NCI-H446 (cell line): ENCODE results near the gene NKD1.

Source experiments
- DNase-seq, 2 experiments: peaks; one replicate each; lab custom pipeline; 2025; lab: John Stamatoyannopoulos, UW

NKD1 gene

DNA sequence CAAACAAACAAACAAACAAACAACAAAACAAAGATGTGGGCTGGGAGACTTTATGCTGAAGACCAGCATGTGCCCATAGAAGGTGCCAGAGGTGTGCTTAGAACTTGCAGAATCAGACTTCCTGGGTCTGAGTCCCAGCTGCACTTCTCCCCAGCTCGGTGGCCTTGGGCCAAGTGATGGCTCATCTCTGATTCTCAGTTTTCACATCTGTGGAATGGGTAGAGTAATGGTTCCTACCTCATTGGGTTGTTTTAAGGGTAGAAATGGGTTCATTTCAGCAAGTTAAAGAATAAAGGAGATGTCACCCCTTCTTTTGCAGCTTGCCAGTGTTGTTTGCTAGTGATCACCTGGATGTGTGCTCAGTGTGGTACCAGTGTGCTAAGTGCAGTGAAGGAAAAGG lies 10.7 kb downstream of the NKD1 start:
- no peak for DNase-seq

DNA sequence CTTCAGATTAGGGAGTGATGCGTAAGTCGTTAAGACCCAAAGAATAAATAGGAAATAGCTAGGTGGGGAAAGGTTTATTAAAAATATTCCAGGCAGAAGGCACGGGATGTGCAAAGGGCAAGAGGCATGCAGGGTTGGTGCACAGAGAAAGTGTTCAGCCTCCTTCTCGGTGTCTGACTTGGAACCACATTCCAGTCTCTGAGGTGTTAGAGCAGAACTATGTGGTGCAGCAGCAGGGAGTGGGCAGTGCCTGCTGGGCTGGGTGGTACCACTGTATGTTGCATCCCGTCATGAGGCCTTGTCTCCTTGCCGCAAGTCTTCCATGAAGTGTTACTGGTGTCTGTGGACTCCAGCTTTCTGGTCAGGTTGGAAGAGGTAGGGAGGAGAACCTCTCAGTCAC lies 11.1 kb downstream of the NKD1 start:
- no peak for DNase-seq

DNA sequence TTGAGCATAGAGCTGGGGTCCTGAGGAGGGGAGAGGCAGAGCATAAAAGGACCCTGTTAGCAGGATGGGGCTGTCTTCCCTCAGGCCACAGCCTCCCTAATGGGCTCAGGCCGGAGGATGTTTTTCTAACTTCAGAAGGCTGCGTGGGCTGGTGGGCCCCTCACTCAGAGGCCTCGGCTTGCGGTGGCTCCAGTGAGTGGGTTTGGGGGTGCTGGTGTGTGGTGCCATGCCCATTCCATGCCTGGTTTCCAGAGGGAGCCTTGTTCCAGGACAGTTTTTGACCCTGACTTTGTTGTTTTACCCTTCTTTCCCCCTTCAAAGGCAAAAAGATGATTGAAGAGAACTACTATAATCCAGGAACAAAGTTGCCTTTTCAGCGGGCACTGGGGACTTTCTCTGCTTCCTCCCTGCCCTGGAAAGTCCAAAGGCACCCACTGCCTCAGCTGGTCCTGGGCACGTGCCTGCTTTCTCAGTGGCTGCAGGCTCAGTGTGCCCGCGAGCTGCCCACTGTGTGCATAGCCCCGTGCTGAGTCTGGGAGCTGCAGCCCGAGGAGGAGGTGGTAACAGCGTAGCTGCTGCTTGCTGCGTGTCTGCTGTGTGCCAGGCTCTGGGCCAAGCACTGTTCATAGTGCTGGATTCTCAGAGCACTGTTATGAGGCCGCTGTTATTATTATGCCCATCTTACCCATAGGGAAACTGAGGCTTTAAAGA lies 11.8 kb downstream of the NKD1 start:
- no peak for DNase-seq

DNA sequence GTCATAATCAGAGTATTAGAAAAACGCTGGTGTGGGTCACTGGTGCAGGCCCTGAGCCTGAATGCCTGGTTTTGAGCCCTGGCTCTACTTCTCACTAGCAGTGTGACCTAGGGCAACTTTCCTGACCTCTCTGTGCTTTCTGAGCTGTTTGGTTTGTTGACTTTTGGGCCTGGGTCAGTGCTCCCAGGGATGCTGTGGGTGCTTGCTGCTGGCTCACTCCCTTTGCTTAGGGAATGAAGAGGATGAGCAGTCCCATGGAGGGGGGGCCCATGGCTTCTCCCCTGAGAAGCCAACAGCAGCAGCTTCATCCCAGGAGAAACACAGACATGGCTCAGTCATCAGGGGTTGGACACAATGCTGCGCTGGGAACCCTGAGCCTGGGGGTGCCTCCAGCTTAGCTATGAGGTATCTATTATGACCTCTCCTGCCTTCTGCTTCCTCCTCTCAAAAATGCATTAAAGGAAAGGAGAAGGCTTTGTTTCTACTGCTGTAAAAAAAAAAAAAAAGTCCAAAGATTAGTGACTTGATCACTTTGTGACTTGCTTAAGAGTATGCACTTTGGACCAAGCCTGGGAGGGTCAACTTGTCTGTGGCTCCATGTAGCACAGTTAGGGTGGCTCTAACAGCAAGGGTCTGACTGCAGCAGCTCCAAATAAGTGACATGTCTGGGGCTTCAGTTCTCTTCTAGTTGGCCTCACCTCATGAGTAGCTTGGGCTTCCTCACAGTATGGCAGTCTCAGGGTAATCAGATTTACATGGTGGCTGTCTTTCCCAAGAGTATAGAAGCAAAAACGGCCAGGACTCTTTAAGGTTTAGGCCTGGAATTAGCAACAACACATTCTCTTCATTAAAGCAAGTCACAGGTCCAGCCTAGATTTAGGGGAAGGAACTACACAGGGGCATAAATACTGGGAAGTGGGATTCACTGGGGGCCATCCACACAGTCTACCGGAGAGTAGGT lies 13.0 kb downstream of the NKD1 start:
- DNase-seq: no peak

DNA sequence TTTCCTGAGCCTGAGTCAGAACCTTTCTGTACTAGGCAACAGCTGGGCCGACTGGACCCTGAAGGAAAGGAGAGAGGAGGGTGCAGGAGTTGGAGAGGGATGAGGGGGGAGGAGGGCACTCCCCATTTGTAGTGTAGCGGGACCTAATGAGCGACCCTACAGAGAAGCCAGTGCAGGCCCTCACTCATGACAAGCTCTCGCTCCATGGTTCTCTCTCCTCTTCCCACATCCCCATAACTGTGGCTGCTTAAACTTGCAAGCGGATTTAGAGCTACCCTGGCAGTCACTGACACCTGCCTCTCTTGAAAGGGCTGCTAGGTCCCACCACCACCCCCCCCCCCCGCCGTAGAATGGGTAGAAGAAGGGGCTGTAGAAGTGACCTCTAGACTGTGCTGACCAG lies 14.5 kb downstream of the NKD1 start:
- DNase-seq: no peak

DNA sequence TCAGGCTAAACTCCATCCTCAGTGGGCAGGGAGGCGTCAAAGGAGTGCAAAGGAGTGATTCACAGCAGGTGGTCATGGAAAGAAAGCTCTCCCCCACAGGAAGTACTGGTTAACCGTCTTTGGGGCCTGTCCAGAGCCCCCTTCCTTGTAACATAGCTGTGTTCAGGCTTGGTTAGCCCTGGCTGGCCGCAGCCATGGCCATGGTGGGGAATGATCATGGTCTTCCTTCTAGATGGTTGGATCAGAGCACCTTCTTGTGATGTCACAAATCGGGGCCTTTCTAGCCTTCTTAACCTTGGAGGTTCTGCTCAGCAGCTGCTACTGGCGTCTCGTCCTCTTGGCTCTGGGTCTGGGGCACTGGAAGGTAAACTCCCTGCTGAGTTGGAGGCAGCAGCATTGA lies 15.8 kb downstream of the NKD1 start:
- peak in 1 of 2 experiments; percentile 34 for DNase-seq

DNA sequence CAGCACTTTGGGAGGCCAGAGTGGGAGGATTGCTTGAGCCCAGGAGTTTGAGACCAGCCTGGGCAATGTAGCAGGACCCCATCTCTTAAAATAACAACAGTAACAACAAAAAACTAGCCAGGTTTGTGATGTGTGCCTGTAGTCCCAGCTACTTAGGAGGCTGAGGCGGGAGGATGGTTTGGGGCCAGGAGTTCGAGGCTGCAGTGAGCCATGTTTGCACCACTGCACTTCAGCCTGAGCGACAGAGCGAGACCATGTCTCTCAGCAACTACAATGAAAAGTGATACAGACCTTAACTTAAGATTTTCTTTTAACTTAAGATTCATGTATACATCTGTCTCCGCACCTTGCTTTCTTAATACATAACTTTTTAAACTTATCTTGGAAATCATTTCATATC lies 17.2 kb downstream of the NKD1 start:
- DNase-seq: no peak

DNA sequence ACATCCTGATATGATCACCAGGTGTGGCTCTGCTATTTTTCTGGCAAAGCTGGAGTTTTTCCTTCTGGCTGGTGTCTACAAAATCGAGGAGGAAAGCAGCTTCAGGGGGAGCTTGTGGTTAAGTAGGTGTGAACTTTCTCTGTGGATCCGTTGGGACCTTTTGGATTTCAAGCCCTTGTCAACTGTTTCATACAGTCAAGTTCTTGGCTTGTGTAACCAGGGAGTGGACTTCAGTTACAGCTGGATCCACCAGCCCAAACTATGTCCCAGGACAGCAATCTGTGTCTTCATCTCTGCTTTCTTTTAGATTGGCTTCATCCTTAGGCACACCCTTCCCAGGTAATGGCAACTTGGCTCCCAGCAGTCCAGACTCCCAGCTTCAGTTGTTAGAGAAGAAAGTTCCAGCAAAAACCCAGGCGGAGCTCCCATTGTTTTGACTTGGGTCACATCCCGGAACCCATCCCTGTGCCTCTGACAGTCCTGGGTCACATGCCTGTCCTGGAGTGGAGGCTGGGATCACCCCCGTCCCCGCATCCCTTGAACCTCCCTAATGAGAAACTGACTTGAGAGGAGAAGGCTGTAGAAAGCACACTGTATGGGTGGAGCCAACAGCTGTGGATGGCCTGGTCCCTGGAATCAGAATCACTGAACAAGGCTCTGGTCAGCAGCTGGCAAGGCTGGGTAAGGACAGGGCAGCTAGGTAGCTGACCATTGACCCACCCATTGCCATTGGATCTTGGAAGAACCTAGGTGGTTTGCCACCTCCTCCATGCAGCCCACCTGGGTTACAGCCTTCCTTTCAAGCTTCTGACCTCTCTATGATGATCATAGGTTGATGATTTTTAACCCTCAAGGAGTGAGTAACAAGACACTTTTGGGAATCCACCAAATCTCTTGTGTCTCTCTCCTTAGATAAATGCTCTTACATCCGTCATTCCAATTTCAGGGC lies 18.1 kb downstream of the NKD1 start:
- DNase-seq: no peak

DNA sequence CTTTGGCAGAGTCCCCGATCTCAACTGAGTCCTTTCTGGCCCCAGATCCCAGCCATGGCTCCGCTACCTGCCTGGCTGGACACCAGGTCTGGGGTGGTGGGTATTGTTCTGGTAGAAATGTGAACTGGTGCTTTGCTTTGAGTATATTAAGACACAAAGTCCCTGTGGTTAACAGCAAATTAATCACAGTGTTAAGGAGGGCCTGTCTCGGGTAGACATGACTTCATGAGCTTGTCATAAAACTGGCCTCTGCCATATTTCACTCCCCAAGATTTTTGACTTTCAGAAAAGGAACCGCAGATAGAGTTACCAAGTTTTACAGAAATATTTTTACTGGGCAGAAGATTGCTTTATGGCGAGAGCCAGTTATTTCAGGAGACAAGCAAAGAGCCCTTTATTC lies 19.5 kb downstream of the NKD1 start:
- no peak for DNase-seq

DNA sequence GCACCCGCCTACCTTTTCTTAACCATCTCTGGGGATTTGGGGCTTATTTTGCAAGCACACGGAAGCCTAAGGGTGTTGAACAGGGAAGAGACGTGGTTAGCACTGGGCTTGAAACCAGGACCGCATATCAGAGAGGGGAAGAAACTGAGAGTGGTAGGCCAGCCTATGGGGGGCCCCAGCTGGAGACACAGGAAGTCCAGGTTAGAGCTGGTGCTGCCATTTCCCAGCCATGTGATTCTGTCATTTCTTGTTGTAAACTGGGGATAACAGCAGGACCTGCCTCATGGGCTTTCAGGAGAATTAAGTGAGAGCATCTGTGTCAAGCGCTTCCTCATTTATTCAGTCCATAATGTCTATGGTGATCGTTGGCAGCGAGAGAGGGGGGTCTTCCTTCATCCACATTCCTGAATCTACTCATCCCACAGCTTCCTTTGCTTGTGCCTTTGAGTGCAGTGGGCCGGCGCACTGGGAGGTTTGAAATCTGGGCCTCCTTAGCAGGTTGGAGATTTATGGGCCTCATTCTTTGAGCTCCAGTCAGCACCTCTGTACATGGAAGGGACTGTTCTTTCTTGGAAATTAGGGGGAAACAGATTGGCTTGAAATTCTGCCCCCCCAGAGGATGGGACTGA lies 20.1 kb downstream of the NKD1 start:
- no peak for DNase-seq

DNA sequence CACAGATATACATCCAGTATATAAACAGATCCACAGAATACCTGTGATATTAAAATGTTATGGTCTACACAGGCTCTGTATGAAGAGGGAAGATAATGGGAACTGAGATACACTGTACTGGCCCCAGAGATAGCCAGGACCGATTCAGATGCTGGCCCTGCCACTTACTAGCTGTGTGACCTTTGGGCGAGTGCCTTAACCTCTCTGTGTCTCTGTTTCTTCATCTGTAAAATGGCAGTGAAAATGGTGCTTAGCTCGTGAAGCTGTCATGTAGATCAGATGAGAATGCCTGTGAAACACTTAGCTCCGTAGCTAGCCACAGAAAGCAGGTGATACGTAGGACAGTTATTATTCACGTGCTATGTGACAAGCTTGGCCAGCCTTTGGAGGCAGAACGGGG lies 22.2 kb downstream of the NKD1 start:
- DNase-seq: no peak

DNA sequence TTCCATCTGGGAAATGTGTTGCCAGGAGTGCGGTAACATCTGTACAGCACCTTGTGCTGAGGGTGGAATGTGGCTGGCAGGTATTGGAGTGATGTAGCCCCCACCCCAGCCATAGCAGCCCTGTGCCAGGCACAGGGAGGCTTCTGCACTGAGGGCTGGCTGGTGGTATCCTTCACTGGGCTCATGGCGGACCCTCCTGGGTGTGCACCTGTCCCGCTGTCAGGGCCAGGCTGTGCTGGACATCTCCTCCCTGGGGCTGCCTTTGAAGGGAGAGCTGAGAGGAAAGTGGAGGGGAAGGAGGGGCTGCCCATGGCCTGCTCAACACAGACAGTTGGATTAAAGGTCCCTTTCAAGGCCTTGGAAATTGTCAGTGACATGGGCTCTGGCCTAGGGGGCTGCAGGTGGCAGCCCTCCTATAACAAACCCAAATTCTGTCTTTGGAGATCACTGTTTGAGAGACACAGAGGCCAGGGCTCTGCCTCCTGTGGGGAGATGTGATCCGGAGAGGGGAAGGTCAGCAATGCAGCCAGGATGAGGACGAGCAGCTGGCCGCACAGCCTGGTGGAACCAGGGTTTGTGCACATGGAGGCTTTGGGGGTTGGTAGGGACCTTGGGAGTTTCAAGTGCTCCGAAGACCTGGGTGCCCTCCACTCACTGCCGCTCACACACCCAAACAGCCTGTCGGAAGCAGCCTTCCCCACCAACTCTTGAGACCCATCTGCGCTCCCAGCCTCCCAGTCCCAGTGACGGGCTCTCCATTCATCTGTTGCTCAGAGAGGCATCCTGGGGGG lies 22.8 kb downstream of the NKD1 start:
- no peak for DNase-seq

DNA sequence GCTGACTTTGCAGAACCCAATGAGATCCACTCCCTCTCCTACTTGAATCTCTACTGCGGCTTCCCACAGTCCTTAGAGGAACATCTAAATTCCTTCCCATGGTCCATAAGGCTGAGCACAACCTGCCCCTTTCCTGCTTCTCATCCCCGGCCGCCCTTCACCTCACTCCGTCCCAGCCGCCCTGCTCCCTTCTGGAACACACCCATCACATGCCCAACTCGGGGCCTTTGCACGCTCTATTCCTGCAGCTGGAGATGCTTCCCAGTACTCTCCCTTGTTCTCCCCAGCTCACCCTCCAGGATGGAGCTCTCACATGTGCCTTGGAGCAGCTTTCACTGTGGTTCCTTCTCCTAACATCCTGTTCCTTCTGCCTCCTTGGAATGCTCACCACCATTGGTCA lies 23.6 kb downstream of the NKD1 start:
- no peak for DNase-seq

DNA sequence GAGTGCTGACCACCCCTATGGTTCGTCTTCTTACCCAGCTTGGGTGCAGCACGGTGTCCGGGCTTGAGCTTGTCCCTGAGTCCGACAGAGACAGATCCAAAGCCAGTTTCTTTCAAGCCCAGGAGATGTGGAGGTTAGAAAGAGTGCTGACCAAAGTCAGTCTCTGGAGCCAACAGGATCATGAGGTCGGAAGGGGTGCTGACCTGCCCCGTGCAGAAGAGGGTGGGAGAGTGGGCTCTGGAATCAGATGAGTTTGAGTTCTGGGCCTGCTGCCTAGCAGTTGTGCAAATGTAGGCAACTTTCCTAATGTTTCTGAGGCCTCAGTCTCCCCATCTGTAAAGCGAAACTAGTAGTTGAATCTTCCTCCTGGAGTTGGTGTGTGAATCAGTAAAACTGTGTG lies 24.5 kb downstream of the NKD1 start:
- no peak for DNase-seq

DNA sequence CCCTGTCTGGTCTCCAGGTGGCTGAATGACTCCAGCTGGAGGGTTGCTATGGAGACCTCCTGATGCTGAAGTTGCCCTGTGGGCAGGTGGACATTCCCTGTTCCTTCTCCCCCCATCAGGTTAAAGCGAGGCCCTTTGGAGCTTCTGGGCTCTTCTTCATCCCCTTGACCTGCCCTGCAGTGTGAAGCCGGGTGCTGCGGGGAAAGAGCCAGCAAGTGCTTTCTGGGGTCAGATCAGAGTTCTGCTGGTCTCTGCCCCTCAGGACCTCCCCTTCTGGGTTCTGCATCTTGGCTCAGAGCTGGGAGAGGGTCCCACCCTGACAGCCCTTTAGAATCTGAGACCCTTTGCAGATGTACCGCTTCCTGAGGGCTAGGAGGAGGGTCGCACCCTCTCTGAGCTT lies 25.1 kb downstream of the NKD1 start:
- no peak for DNase-seq

DNA sequence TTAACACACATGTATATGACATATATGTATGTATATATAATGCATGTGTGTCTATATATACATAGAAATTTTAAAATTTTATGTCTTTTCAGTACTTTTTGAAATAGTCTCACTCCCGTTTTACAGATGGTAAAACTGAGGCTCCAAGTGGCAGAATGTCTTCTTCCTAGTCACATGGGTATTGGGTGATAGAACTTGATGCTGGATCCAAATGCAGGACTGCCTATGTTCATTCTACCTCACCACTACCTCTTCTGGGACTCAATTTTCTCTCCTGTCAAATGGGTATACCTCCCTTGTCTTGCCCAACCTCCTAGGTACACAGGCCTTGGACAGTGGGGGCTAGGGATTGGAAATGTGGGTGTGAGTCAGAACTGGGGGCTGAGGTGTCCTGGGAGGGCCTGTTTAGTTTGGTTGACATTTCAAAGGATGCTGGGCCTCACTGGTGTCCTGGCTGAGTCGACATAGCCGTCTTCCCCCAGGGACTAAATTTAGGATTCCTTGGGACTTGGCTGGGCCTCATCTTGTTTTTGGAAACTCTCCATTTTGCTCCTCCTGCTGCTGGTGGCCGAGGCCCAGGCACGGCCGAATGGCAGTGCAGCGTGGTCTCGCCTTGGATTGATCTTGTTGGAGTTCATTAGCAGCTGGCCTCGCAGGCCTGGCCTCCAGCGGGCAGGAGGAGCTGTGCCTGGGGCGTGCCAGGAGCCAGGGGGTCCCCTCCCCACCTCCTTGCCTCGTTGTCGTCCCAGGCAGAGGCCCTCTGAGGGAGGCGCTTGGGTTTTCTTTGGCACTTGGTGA lies 25.9 kb downstream of the NKD1 start:
- DNase-seq: peak in 1 of 2 experiments; percentile 75

DNA sequence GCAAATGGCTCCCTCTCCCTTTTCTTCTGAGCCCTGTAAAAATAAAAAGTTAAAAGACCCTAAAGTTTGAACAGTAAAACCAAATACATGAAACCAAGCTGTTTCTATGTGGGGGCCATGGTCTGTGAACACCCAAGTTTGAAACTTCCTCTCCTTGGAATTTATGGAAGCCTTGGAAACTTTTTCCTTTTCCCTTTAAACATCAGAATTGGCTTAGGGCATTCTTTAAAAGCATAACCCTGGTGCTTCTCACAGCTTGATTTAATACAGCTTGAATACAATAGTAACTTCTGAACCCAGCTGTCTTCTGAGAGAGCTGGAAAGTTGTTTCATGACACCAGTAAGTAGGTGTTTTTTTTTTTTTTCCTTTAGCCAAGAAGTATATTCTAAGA lies 26.5 kb downstream of the NKD1 start:
- DNase-seq: no peak

DNA sequence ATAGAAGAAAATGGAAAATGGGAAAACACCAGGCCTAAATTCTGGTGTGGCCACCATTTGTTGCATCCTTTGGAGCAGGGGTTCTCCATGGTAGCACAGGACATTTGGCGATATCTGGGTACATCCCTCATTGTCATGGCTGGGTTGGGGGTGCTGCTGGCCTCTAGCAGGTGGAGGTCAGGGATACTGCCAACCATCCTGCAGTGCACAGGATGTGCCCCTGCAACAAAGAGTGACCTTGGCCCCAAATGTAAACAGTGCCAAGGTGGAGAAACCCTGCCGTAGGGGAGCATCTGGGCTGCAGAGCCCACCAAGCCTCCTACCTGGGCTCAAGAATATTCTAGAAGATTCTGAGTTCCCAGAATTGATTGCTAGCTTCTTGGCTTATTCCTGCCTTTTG lies 27.5 kb downstream of the NKD1 start:
- no peak for DNase-seq

DNA sequence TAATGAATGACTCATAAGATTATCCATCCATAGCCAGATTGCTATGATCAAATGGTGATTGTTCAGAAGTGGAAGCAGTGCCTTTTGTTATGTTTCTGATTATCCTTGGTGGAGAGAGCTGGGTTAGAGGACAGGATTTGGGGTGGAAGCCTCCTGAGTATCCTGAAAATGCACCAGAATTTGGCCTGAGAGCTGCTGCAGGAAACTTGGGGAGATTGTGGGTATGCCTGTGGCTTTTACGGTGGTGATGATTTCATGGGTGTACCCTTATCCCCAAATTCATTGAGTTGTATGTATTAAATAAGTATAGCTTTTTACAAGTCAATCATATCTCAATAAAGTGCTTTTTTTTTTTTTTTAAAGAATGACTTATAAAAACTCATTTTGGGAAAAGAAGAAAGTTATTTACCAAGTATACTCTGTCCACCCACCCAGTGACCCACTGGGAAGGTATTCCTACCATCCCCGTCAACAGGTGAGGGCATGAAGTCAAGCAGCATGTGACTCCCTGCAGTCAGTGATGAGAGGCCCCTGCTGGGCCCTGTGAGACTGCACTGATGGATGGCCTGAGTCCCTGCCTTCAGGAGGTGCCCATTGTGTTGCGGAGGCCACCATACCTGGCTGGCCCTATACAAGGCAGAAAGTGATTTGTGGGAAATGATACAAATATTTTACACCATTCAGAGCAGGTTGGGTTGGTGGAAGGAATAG lies 28.4 kb downstream of the NKD1 start:
- DNase-seq: no peak
